OCI-LY3 (cell line): ENCODE data around the gene STPG3.

Experiments
- EZH2phosphoT487 ChIP-seq: fragments of 200-600 bp; shearing (Covaris generic); IDR thresholded peaks from 2 replicates; pipeline ENCODE4 v1.6.1; 2018; ENCODE audit warnings: antibody characterized with exemption, mixed run types, low read depth
- TF ChIP-seq, protein P1 (sequence below): fragments of 200-600, 300-600 bp; sonication (generic); IDR thresholded peaks from 2 replicates; pipeline ENCODE4 v1.5.1; 2014; ENCODE audit warnings: antibody characterized with exemption, low read length, low read depth

DNA sequence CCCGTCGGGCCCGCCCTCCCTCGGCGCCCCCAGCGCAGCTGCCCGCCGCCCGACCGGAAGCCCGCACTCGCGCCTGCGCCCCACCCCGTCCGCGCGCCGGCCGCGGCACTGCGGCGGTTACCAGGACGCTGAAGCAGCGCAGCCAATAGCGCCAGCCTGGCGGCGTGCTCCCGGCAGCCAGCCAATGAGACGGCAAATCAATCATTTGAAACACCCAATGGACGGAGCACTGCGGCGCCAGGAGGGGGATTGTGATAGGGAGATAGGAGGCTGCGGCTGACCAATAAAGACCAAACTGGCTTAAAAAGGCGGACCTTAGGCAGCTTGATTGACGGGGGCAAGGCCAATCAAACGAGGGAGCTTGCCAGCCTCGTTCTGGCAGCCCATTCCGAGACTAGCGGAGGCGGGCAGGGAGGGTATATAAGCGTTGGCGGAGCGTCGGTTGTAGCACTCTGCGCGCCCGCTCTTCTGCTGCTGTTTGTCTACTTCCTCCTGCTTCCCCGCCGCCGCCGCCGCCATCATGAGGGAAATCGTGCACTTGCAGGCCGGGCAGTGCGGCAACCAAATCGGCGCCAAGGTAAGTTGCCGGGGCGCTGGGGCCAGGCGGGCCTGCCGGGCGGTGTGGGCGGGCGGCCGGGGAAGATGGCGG lies 10.1 kb upstream of the STPG3 start, which contains the start of gene TUBB4B:
- TF ChIP-seq, protein P1, sequence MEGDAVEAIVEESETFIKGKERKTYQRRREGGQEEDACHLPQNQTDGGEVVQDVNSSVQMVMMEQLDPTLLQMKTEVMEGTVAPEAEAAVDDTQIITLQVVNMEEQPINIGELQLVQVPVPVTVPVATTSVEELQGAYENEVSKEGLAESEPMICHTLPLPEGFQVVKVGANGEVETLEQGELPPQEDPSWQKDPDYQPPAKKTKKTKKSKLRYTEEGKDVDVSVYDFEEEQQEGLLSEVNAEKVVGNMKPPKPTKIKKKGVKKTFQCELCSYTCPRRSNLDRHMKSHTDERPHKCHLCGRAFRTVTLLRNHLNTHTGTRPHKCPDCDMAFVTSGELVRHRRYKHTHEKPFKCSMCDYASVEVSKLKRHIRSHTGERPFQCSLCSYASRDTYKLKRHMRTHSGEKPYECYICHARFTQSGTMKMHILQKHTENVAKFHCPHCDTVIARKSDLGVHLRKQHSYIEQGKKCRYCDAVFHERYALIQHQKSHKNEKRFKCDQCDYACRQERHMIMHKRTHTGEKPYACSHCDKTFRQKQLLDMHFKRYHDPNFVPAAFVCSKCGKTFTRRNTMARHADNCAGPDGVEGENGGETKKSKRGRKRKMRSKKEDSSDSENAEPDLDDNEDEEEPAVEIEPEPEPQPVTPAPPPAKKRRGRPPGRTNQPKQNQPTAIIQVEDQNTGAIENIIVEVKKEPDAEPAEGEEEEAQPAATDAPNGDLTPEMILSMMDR: no peak
- TF ChIP-seq EZH2phosphoT487: no peak
